ENCODE measurements around the gene SPATA1. TPM values are rescaled to one million over a fixed set of nuclear protein-coding genes. Genes with fewer than 3 reads are reported as not detected.

The SPATA1 gene
- 1.6 and 2.1 TPM in 2 replicates for total RNA-seq

GRCh38 chr1:84506002-84506728 lies at the start of gene SPATA1, which contains the start of gene GNG5:
Gene SPATA1, plus strand, starts transcription at chr1:84506386. Its CDS starts 9,974 bp downstream, at chr1:84516360.
Gene GNG5, minus strand, starts transcription at chr1:84506581. Its CDS starts 490 bp downstream, at chr1:84506091.

GRCh38 chr1:84478876-84479868 lies 27.0 kb upstream of the SPATA1 start, which contains the start of gene RPF1:
Gene RPF1, plus strand, starts transcription at chr1:84479266. Its CDS starts 16 bp downstream, at chr1:84479282.

GRCh38 chr1:84573967-84574842 lies 68.0 kb downstream of the SPATA1 start, which contains the start of gene CTBS:
Gene CTBS, minus strand, starts transcription at chr1:84574440. Its CDS starts 25 bp downstream, at chr1:84574415.

Other genes starting within 250 kb of the SPATA1 start
- gene SAMD13, start 204.7 kb upstream of the SPATA1 start, total RNA-seq, result 0.49 and 1.4 TPM in 2 replicates
- gene DNASE2B, start 107.9 kb upstream of the SPATA1 start, total RNA-seq, result 0.16 TPM in 1 of 2 replicates, not detected in the other
- gene RPF1, start 27.1 kb upstream of the SPATA1 start, total RNA-seq, result 17.9 and 37.5 TPM in 2 replicates
- 141 and 144 TPM in 2 replicates for gene GNG5, start 195 bp downstream of the SPATA1 start, total RNA-seq
- gene CTBS, start 68.1 kb downstream of the SPATA1 start, total RNA-seq, result 5.5 and 7.2 TPM in 2 replicates
- gene SSX2IP, start 184.1 kb downstream of the SPATA1 start, total RNA-seq, result 3.7 and 4.2 TPM in 2 replicates

All from mesangial cell (primary cell).